Activated CD4-positive, alpha-beta T cell treated with anti-CD3 and anti-CD28 coated beads for 1 hour (primary cell): ENCODE results near the gene PSMA8.
"Not testable (repeated sequence)": the region's sequence is repeated elsewhere in the genome, so short reads cannot be mapped to it uniquely, and the experiment has no call there.

Source experiments
- DNase-seq: peaks from one replicate; pipeline ENCODE4 v3.0.0-alpha.2; 2020

The PSMA8 gene

GRCh38 chr18:26181343-26181826 is 47.7 kb downstream of the PSMA8 start:
- no peak for DNase-seq

GRCh38 chr18:26183395-26184112 is 49.9 kb downstream of the PSMA8 start:
- no peak for DNase-seq

GRCh38 chr18:26185267-26185666 is 51.6 kb downstream of the PSMA8 start:
- DNase-seq: no peak

- peak; percentile 20 for DNase-seq
Observed at GRCh38 chr18:26190506-26190905, 56.8 kb downstream of the PSMA8 start.

GRCh38 chr18:26192233-26192632 is 58.6 kb downstream of the PSMA8 start:
- no peak for DNase-seq

GRCh38 chr18:26196605-26197004 is 62.9 kb downstream of the PSMA8 start:
- no peak for DNase-seq

GRCh38 chr18:26202001-26202400 is 68.3 kb downstream of the PSMA8 start:
- not testable (repeated sequence) for DNase-seq

- no peak for DNase-seq
Observed at GRCh38 chr18:26205318-26205717, 71.6 kb downstream of the PSMA8 start.

- DNase-seq: no peak
Observed at GRCh38 chr18:26206488-26206887, 72.8 kb downstream of the PSMA8 start.

GRCh38 chr18:26207937-26208336 is 74.3 kb downstream of the PSMA8 start:
- no peak for DNase-seq

- no peak for DNase-seq
Observed at GRCh38 chr18:26208977-26209376, 75.3 kb downstream of the PSMA8 start.

GRCh38 chr18:26210147-26210546 is 76.5 kb downstream of the PSMA8 start:
- no peak for DNase-seq

GRCh38 chr18:26215247-26215970 is 81.7 kb downstream of the PSMA8 start:
- peak; percentile 16 for DNase-seq

GRCh38 chr18:26225022-26225693 is 91.5 kb downstream of the PSMA8 start:
- DNase-seq: no peak

- DNase-seq: no peak
Observed at GRCh38 chr18:26225915-26226228, 92.2 kb downstream of the PSMA8 start.

- peak; percentile 91 for DNase-seq
Observed at GRCh38 chr18:26226229-26227050, 92.8 kb downstream of the PSMA8 start, which contains the start of gene TAF4B. Gene TAF4B (plus strand): TSS chr18:26226445. CDS start chr18:26226934, 489 bp downstream.

- DNase-seq: no peak
Observed at GRCh38 chr18:26227051-26227670, 93.5 kb downstream of the PSMA8 start.

GRCh38 chr18:26228562-26229260 is 95.0 kb downstream of the PSMA8 start:
- DNase-seq: no peak

GRCh38 chr18:26230497-26230896 is 96.8 kb downstream of the PSMA8 start:
- DNase-seq: no peak

GRCh38 chr18:26233208-26233607 is 99.5 kb downstream of the PSMA8 start:
- DNase-seq: no peak

- not testable (repeated sequence) for DNase-seq
Observed at GRCh38 chr18:26237363-26237762, 103.7 kb downstream of the PSMA8 start.

GRCh38 chr18:26238718-26239117 is 105.0 kb downstream of the PSMA8 start:
- DNase-seq: not testable (repeated sequence)
